Muscle of back (tissue), 11 donors: Measurements from ENCODE around the gene STARD9. TPM values are rescaled to one million over a fixed set of nuclear protein-coding genes. Genes with fewer than 3 reads are reported as not detected.

Source experiments
- DNase-seq, 3 donors: peaks; one replicate each; pipeline versions ENCODE4 v3.0.0 to v3.0.0-alpha.2; 2013
- polyA plus RNA-seq, 10 donors: library from polyadenylated mRNA; unstranded; fragments of 120-200 nt; gene quantifications; one replicate each; pipeline ENCODE4 v1.2.1, GENCODE V29; 2013; ENCODE audit not compliant: insufficient read length in 10 of 10

STARD9 gene
- polyA plus RNA-seq, 10 donors = 11.6 to 27.8 (median 15.4) TPM

GRCh38 chr15:42727750-42728381 is 152.5 kb downstream of the STARD9 start:
- DNase-seq = no peak

DNA sequence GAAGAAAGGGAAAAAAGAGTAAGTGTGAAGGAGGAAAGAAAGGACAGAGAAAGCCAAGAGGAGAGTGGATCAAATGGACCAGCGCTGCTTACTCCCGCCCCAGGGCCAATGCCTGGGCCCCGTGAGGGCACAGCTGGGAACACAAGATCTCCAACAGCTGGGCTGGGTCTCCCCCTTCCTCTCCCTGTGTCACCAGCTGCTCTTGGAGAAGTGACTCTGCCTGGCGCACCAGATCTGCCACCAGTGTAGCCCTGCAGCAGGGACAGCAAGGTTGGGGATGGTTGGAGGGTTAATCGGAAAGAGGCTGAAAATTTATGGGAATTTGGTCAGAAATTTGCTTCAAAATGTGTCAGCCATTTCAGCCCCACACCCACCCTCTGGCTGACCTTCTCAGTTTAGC is 153.2 kb downstream of the STARD9 start:
- DNase-seq = peak in 1 of 3 donors; percentile 27

- DNase-seq = no peak
Observed at GRCh38 chr15:42728972-42729371, 153.6 kb downstream of the STARD9 start.

DNA sequence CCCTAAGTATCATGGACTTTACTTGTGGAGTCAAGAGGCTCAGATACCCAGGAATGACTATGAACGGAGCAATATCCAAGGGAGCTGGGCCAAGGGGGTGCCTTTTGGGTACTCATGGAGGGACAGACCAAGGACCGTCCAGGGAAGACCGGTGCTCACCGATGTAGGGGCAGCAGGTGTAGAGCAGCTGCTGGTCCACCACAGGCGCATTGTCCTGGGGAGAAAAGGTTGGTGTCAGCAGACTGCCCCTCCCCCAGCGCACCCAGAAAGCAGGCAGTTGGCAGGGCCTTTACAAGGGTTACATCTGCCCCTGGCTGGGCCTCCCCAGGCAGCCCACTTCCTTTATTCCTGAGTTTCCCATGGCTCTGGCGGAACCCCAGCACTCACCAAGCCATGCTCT is 154.0 kb downstream of the STARD9 start:
- no peak for DNase-seq

GRCh38 chr15:42730135-42730534 is 154.7 kb downstream of the STARD9 start:
- DNase-seq = no peak

GRCh38 chr15:42730536-42730935 is 155.1 kb downstream of the STARD9 start:
- DNase-seq = no peak

GRCh38 chr15:42731461-42731860 is 156.1 kb downstream of the STARD9 start:
- DNase-seq = no peak

- DNase-seq = no peak
Observed at GRCh38 chr15:42732095-42732827, 156.9 kb downstream of the STARD9 start.

- DNase-seq = no peak
Observed at GRCh38 chr15:42733027-42733426, 157.6 kb downstream of the STARD9 start.

- DNase-seq = no peak
Observed at GRCh38 chr15:42734076-42734672, 158.8 kb downstream of the STARD9 start.

GRCh38 chr15:42735382-42736165 is 160.2 kb downstream of the STARD9 start:
- no peak for DNase-seq

GRCh38 chr15:42736178-42736792 is 160.9 kb downstream of the STARD9 start:
- DNase-seq = peak in 2 of 3 donors; percentile 10 to 55

GRCh38 chr15:42736793-42737528 is 161.6 kb downstream of the STARD9 start, which contains the start of gene CDAN1:
CDAN1 (minus strand) TSS chr15:42737128; CDS start chr15:42737102, 26 bp downstream.
- peak; percentile 86 to 96 (median 91) for DNase-seq

GRCh38 chr15:42737529-42738328 is 162.3 kb downstream of the STARD9 start:
- DNase-seq = no peak

GRCh38 chr15:42741710-42742109 is 166.3 kb downstream of the STARD9 start:
- no peak for DNase-seq

DNA sequence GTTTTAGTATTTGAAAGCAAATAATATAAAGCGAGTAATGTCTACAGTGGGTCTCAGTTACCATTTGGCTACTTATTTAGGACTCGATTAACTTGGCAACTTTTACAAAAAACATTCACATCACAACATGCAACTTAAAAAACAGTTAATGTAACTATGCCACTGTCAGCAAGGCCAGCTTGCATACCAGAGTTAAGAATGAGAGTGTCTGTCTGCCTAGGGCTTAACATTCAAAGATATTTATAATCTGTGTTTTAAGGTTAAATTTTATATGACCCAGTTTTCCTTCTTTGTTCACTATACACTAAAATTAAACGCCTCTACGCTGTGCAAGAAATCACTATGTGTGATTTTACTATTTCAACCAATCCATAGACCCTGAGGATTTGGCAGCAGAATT is 166.7 kb downstream of the STARD9 start:
- DNase-seq = no peak

GRCh38 chr15:42744195-42744594 is 168.8 kb downstream of the STARD9 start:
- no peak for DNase-seq

DNA sequence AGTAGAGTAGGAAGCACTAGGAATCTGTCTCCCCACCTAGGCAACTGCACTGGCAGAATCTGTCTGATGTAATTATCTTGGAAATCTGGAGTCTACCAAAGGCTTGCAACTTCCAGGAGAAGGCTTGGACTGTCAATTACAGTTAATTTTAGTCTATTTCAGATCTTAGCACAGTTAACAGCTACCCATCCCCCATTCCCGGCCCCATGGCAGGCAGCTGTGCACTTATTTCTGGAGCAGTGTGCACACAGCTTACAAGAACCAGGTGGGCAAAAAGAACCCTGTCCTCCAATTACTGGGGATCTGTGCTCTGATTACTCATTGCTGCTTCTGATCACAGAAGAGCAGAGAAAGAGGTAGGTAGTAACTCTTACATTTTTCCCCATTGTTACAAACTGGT is 173.9 kb downstream of the STARD9 start:
- DNase-seq = no peak

- DNase-seq = no peak
Observed at GRCh38 chr15:42750306-42750705, 174.9 kb downstream of the STARD9 start.

- DNase-seq = no peak
Observed at GRCh38 chr15:42759093-42759492, 183.7 kb downstream of the STARD9 start.
